ENCODE results near the gene GLOD4.

GLOD4 gene

GRCh38 chr17:784143-784542 is 2.1 kb upstream of the GLOD4 start:
- no peaks in the 10 kb centered on the region for H3K9me3 ChIP-seq (replicated peaks; ENCODE audit: insufficient read depth, low read length)
- H3K27me3 ChIP-seq (replicated peaks; ENCODE audit: insufficient read depth, low read length), result no peaks in the 10 kb centered on the region
- H3K9ac ChIP-seq (ENCODE audit: low read length), result no peak overlapping the region
- H3K4me3 ChIP-seq (ENCODE audit: low read length), result no peak overlapping the region
- H4K20me1 ChIP-seq (ENCODE audit: insufficient read depth, low read length), result no peaks in the 10 kb centered on the region
- no peak overlapping the region for H3K4me2 ChIP-seq (ENCODE audit: low read depth, low read length)
- peaks cover 45% of the 10 kb centered on the region for H3K79me2 ChIP-seq (ENCODE audit: low read length)
- no peaks in the 10 kb centered on the region for H3K9me2 ChIP-seq (replicated peaks; ENCODE audit: insufficient read depth, low read length)
- TF ChIP-seq EZH2phosphoT487 (IDR thresholded peaks at IDR 0.05; ENCODE audit: low read length) (no peak), CTCF (IDR thresholded peaks at IDR 0.05; ENCODE audit: low read length) (no peak)
- 0 out of 2 replicates have a peak, but pooled peaks cover under 1% of the 10 kb centered on the region for H3K36me3 ChIP-seq (replicated peaks; ENCODE audit: insufficient read depth, low read length)
- H3F3A ChIP-seq (ENCODE audit: insufficient read depth, low read length), result no peaks in the 10 kb centered on the region
- H2AFZ ChIP-seq (ENCODE audit: low read length), result no peak overlapping the region
- no peak overlapping the region for H3K27ac ChIP-seq (ENCODE audit: low read length)
- no peak for DNase-seq
- peaks cover 12% of the 10 kb centered on the region for H3K4me1 ChIP-seq (ENCODE audit: low read length)

- H3K4me1 ChIP-seq (ENCODE audit: low read length), result peaks cover 7% of the 10 kb centered on the region
- H3K36me3 ChIP-seq (replicated peaks; ENCODE audit: insufficient read depth, low read length), result no peaks in the 10 kb centered on the region; the same call in 1 of the 2 replicates
- DNase-seq, result no peak
- TF ChIP-seq EZH2 (optimal IDR thresholded peaks at IDR 0.05; ENCODE audit: low read depth, low read length) (no peak), EZH2phosphoT487 (IDR thresholded peaks at IDR 0.05; ENCODE audit: low read length) (no peak), CTCF (IDR thresholded peaks at IDR 0.05; ENCODE audit: low read length) (no peak)
- no peak overlapping the region for H3K27ac ChIP-seq (ENCODE audit: low read length)
- no peak overlapping the region for H3K4me2 ChIP-seq (ENCODE audit: low read depth, low read length)
- no peaks in the 10 kb centered on the region for H3K9me2 ChIP-seq (replicated peaks; ENCODE audit: insufficient read depth, low read length)
- H3K9ac ChIP-seq (ENCODE audit: low read length), result no peak overlapping the region
- H3K9me3 ChIP-seq (replicated peaks; ENCODE audit: insufficient read depth, low read length), result no peaks in the 10 kb centered on the region
- no peaks in the 10 kb centered on the region for H4K20me1 ChIP-seq (ENCODE audit: insufficient read depth, low read length)
- H3K27me3 ChIP-seq (replicated peaks; ENCODE audit: insufficient read depth, low read length), result no peaks in the 10 kb centered on the region
- H3K4me3 ChIP-seq (ENCODE audit: low read length), result no peak overlapping the region
- H3F3A ChIP-seq (ENCODE audit: insufficient read depth, low read length), result no peaks in the 10 kb centered on the region
- no peak overlapping the region for H2AFZ ChIP-seq (ENCODE audit: low read length)
- H3K79me2 ChIP-seq (ENCODE audit: low read length), result peaks cover 28% of the 10 kb centered on the region
Measured at GRCh38 chr17:778096-778495, 4.0 kb downstream of the GLOD4 start.

- Histone ChIP-seq H3K9ac (ENCODE audit: low read length) (no peak overlapping the region), H4K20me1 (ENCODE audit: insufficient read depth, low read length) (no peaks in the 10 kb centered on the region)
- TF ChIP-seq CTCF (IDR thresholded peaks at IDR 0.05; ENCODE audit: low read length) (no peak), EZH2phosphoT487 (IDR thresholded peaks at IDR 0.05; ENCODE audit: low read length) (no peak), EZH2 (optimal IDR thresholded peaks at IDR 0.05; ENCODE audit: low read depth, low read length) (no peak)
Measured at GRCh38 chr17:774313-774584, 7.8 kb downstream of the GLOD4 start.

More at GRCh38 chr17:774313-774584, 7.8 kb downstream of the GLOD4 start:
- H3K27ac ChIP-seq (ENCODE audit: low read length), result no peak overlapping the region
- H3K9me2 ChIP-seq (replicated peaks; ENCODE audit: insufficient read depth, low read length), result no peaks in the 10 kb centered on the region
- DNase-seq, result no peak
- H3K27me3 ChIP-seq (replicated peaks; ENCODE audit: insufficient read depth, low read length), result no peaks in the 10 kb centered on the region
- peaks cover 7% of the 10 kb centered on the region for H3K36me3 ChIP-seq (replicated peaks; ENCODE audit: insufficient read depth, low read length)
- no peak overlapping the region for H3K4me2 ChIP-seq (ENCODE audit: low read depth, low read length)
- H3K9me3 ChIP-seq (replicated peaks; ENCODE audit: insufficient read depth, low read length), result no peaks in the 10 kb centered on the region
- H2AFZ ChIP-seq (ENCODE audit: low read length), result no peak overlapping the region
- no peaks in the 10 kb centered on the region for H3K4me1 ChIP-seq (ENCODE audit: low read length)
- H3F3A ChIP-seq (ENCODE audit: insufficient read depth, low read length), result no peaks in the 10 kb centered on the region
- no peaks in the 10 kb centered on the region for H3K79me2 ChIP-seq (ENCODE audit: low read length)
- no peak overlapping the region for H3K4me3 ChIP-seq (ENCODE audit: low read length)
